Stomach (tissue), 9 donors: ENCODE results near the gene BCAS3. TPM values are rescaled to one million over a fixed set of nuclear protein-coding genes. Genes with fewer than 3 reads are reported as not detected.

Experiments used
- DNase-seq, 2 donors: peaks; one replicate each; pipeline versions ENCODE4 v3.0.0 to v3.0.0-alpha.2; 2013 to 2019
- H3K27ac ChIP-seq, 5 donors: fragments of 200-600 bp in 4 of 5; sonication (generic) in 4 of 5; one replicate each; pipeline ENCODE4 v1.5.1; 2013 to 2019; ENCODE audit warnings: mild to moderate bottlenecking in 1 of 5, moderate library complexity in 1 of 5
- H3K27me3 ChIP-seq, 3 donors: fragments of 200-600 bp; sonication (generic); one replicate each; pipeline ENCODE4 v1.5.1; 2017 to 2019; ENCODE audit warnings: mixed run types in 1 of 3
- H3K36me3 ChIP-seq, 4 donors: fragments of 200-600 bp; sonication (generic); 1 replicate in 3 of 4; 2 replicates in 1 of 4; pipeline ENCODE4 v1.5.1; 2016 to 2019
- H3K4me1 ChIP-seq, 4 donors: fragments of 200-600 bp; sonication (generic); one replicate each; pipeline ENCODE4 v1.5.1; 2016 to 2019
- H3K4me3 ChIP-seq, 4 donors: fragments of 200-600 bp; sonication (generic) in 3 of 4; one replicate each; pipeline ENCODE4 v1.5.1; 2016 to 2019; ENCODE audit warnings: mild to moderate bottlenecking in 1 of 4
- H3K9me3 ChIP-seq, 4 donors: fragments of 200-600 bp; sonication (generic); one replicate each; pipeline ENCODE4 v1.5.1; 2016 to 2019
- CTCF ChIP-seq, 7 experiments: fragments of 450-650 bp in 4 of 7; fragments of 200-600 bp in 3 of 7; sonication (generic) in 3 of 7; IDR thresholded peaks; one replicate each; pipeline ENCODE4 v1.5.1; 2016 to 2019; ENCODE audit warnings: antibody characterized with exemption in 7 of 7, control low read depth in 2 of 7, mild to moderate bottlenecking in 1 of 7
- EP300 ChIP-seq: sonication (generic); formaldehyde crosslinking; IDR thresholded peaks from one replicate; pipeline ENCODE4 v1.6.1; 2017; ENCODE audit warnings: antibody characterized with exemption
- POLR2A ChIP-seq, 4 donors: fragments of 450-650 bp; IDR thresholded peaks; one replicate each; pipeline ENCODE4 v1.6.1; 2016; ENCODE audit warnings: antibody characterized with exemption in 4 of 4, control low read depth in 2 of 4, mild to moderate bottlenecking in 1 of 4, moderate library complexity in 1 of 4
- POLR2AphosphoS5 ChIP-seq, 3 donors: sonication (generic); formaldehyde crosslinking; IDR thresholded peaks; one replicate each; pipeline ENCODE4 v1.6.1; 2016; ENCODE audit warnings: antibody characterized with exemption in 3 of 3
- WGBS, 5 donors: extraction: QIAGEN DNeasy Blood & Tissue Kit in 3 of 5; methylation state at CpG; one replicate each; pipeline versions ENCODE4 v1.1.5 to v1.1.7; 2013 to 2018; 5-methylcytosine and 5-hydroxymethylcytosine counted together
- intact Hi-C: fragments of 100-400 bp; cut with DNase I; formaldehyde crosslinking; loops from one replicate; pipeline ENCODE4 v1.15.1; 2023; ENCODE audit warnings: low total_unique reads
- polyA plus RNA-seq, 3 donors: library from polyadenylated mRNA; stranded (reverse); fragments of 200-250 nt; gene quantifications; one replicate each; pipeline ENCODE4 v1.2.3, GENCODE V29; 2013
- total RNA-seq, 5 donors: library from RNA; depleted of rRNA; stranded (reverse); fragments of >200 nt; gene quantifications; one replicate each; pipeline versions ENCODE4 v1.1.0 to v1.2.3, GENCODE V29; 2014 to 2016
- donor health status: healthy with polysubstance abuse.
- donor health status: Bipolar disorder and iron deficiency.
- donor health status: healthy.

BCAS3 gene
- total and polyA plus RNA-seq, 8 donors: 4.9 to 150 (median 25.3) TPM

GRCh38 chr17:61216066-61216465 is 538.4 kb downstream of the BCAS3 start:
- TF ChIP-seq EP300 (no peak), POLR2AphosphoS5 (IDR thresholded peaks at IDR 0.05) (no peak), CTCF (IDR thresholded peaks at IDR 0.05) (no peak), POLR2A (IDR thresholded peaks at IDR 0.05) (no peak)
- DNase-seq: no peak
- no peak overlapping the region for H3K27ac ChIP-seq
- intact Hi-C loops: no loop called here
- H3K27me3 ChIP-seq: no peaks in the 10 kb centered on the region
- 93 to 97% (median 93%) methylated on average over 4 of the region's 4 CpGs for WGBS, 5 donors
- no peaks in the 10 kb centered on the region for H3K9me3 ChIP-seq
- H3K36me3 ChIP-seq: no peaks in the 10 kb centered on the region
- peaks cover 0 to 6% (median 0%) of the 10 kb centered on the region in 4 donors for H3K4me1 ChIP-seq
- H3K4me3 ChIP-seq: no peak overlapping the region

DNA sequence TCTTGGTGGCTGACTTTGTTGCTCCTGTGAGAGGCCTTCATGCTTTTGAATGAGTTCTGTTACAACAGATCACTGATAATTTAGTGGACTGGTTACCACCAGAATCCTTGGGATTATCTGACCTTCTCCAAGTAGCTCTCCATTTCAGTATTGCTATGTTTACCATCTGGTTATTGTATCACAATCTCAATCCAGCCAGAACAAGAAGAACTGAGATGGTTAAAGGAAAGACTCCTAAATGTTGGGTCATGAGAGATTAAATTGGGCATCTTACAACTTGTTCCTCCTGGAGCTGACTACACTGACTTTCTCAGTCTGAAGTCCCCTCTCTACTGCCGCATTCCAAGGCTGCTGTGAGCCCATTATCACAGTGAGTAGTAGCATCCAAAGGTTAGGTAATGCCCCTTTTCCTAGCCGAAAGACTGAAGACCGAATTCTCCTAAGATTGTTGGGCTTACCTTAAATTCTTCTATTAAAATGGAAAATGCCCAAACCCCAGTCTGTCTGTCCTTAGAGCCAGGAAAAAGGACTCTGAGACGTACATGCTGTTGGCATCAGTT is 540.3 kb downstream of the BCAS3 start:
- no peaks in the 10 kb centered on the region for H3K9me3 ChIP-seq
- H3K27ac ChIP-seq: peak overlapping the region in 4 of 5 donors; percentile 57 to 71 (median 65)
- TF ChIP-seq POLR2A (IDR thresholded peaks at IDR 0.05) (no peak), POLR2AphosphoS5 (IDR thresholded peaks at IDR 0.05) (no peak), EP300 (no peak), CTCF (IDR thresholded peaks at IDR 0.05) (no peak)
- intact Hi-C loops: no loop called here
- WGBS, 5 donors: 83 to 94% (median 91%) methylated on average over 4 of the region's 4 CpGs
- H3K36me3 ChIP-seq: no peaks in the 10 kb centered on the region
- H3K4me3 ChIP-seq: no peak overlapping the region
- H3K4me1 ChIP-seq: peaks cover 0 to 10% (median 3%) of the 10 kb centered on the region in 4 donors
- no peaks in the 10 kb centered on the region for H3K27me3 ChIP-seq
- DNase-seq: no peak

DNA sequence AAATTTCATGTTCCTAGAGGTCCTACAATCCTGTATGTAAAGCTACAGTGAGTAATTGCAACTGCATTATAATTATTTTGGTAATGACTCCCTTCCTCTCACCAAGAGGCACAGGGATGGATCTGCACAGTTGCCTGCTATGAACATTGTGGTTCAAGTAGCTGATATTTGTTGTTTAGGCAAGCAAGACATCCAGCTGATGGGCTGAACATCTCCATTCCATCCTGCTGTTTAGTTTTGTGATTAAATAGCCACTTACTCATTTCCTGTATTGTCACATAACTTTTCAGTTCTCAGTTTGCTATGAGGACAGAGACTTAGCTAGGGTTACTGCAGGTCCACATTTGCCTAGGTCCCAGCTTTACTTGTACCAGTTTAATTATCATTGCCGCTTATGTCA is 540.8 kb downstream of the BCAS3 start:
- no peak for DNase-seq
- H3K9me3 ChIP-seq: no peaks in the 10 kb centered on the region
- peak in 2 of 3 donors; percentile 39 for TF ChIP-seq POLR2AphosphoS5 (IDR thresholded peaks at IDR 0.05)
- TF ChIP-seq EP300: no peak
- no peak for TF ChIP-seq CTCF (IDR thresholded peaks at IDR 0.05)
- intact Hi-C loops: no loop called here
- peaks cover 0 to 10% (median 3%) of the 10 kb centered on the region in 4 donors for H3K4me1 ChIP-seq
- no peaks in the 10 kb centered on the region for H3K27me3 ChIP-seq
- H3K27ac ChIP-seq: peak overlapping the region in 4 of 5 donors; percentile 57 to 71 (median 65)
- WGBS, 5 donors: 77 to 97% (median 90%) methylated on average over 1 of the region's 1 CpG
- H3K4me3 ChIP-seq: no peak overlapping the region
- H3K36me3 ChIP-seq: no peaks in the 10 kb centered on the region

GRCh38 chr17:61219460-61219859 is 541.8 kb downstream of the BCAS3 start:
- 71 to 79% (median 76%) methylated on average over 3 of the region's 3 CpGs for WGBS, 5 donors
- Histone ChIP-seq H3K9me3 (no peaks in the 10 kb centered on the region), H3K27me3 (no peaks in the 10 kb centered on the region), H3K27ac (peak overlapping the region; percentile 5 to 71 (median 60)), H3K36me3 (no peaks in the 10 kb centered on the region), H3K4me3 (no peak overlapping the region), H3K4me1 (peaks cover 0 to 11% (median 5%) of the 10 kb centered on the region in 4 donors)
- TF ChIP-seq EP300: no peak
- TF ChIP-seq CTCF (IDR thresholded peaks at IDR 0.05): no peak
- TF ChIP-seq POLR2A (IDR thresholded peaks at IDR 0.05): no peak
- peak in 1 of 3 donors; percentile 39 for TF ChIP-seq POLR2AphosphoS5 (IDR thresholded peaks at IDR 0.05)
- peak in 1 of 2 donors; percentile 30 for DNase-seq
- intact Hi-C loops: no loop called here
